Thymus (tissue), 11 donors: ENCODE results near the gene CACTIN. TPM values are rescaled to one million over a fixed set of nuclear protein-coding genes. Genes with fewer than 3 reads are reported as not detected.
"Not testable (repeated sequence)": the region's sequence is repeated elsewhere in the genome, so short reads cannot be mapped to it uniquely, and the experiment has no call there.

Experiments
- DNase-seq, 9 donors: peaks; one replicate each; pipeline ENCODE4 v3.0.0-alpha.2; 2013; ENCODE audit warnings: low spot score in 9 of 9, low read depth in 6 of 9, missing footprints in 1 of 9
- H3K27ac ChIP-seq, 2 donors: one replicate each; pipeline ENCODE4 v1.5.1; 2013; ENCODE audit warnings: control low read depth in 1 of 2, low read depth in 1 of 2, low read length in 1 of 2, mild to moderate bottlenecking in 1 of 2, moderate library complexity in 1 of 2
- H3K27me3 ChIP-seq, 2 donors: one replicate each; pipeline ENCODE4 v1.5.1; 2013; ENCODE audit warnings: low read length in 1 of 2; ENCODE audit not compliant: control insufficient read depth in 2 of 2, insufficient read depth in 1 of 2
- H3K36me3 ChIP-seq, 2 donors: one replicate each; pipeline ENCODE4 v1.5.1; 2013; ENCODE audit warnings: low read length in 1 of 2, mild to moderate bottlenecking in 1 of 2, moderate library complexity in 1 of 2; ENCODE audit not compliant: control insufficient read depth in 2 of 2, insufficient read depth in 2 of 2
- H3K4me1 ChIP-seq, 2 donors: one replicate each; pipeline ENCODE4 v1.5.1; 2013; ENCODE audit warnings: low read length in 2 of 2; ENCODE audit not compliant: control insufficient read depth in 2 of 2, insufficient read depth in 2 of 2
- H3K4me3 ChIP-seq, 2 donors: one replicate each; pipeline ENCODE4 v1.5.1; 2013; ENCODE audit warnings: low read length in 2 of 2, control low read depth in 1 of 2, mild to moderate bottlenecking in 1 of 2
- H3K9me3 ChIP-seq, 2 donors: one replicate each; pipeline ENCODE4 v1.5.1; 2013; ENCODE audit warnings: low read length in 1 of 2, mild to moderate bottlenecking in 1 of 2; ENCODE audit not compliant: control insufficient read depth in 2 of 2, insufficient read depth in 1 of 2
- WGBS: extraction: QIAGEN DNeasy Blood & Tissue Kit; methylation state at CpG from one replicate; pipeline ENCODE4 v1.1.7; 2013; 5-methylcytosine and 5-hydroxymethylcytosine counted together
- polyA plus RNA-seq: library from polyadenylated mRNA; stranded (reverse); fragments of 200-250 nt; gene quantifications from one replicate; pipeline ENCODE4 v1.2.3, GENCODE V29; 2013
- total RNA-seq: library from RNA; stranded (reverse); fragments of 120-200 nt; gene quantifications from one replicate; pipeline ENCODE4 v1.2.4, GENCODE V29; 2013
- donor health status: healthy.

Gene CACTIN
- total and polyA plus RNA-seq, 2 donors = 20.4 to 24.4 TPM

DNA sequence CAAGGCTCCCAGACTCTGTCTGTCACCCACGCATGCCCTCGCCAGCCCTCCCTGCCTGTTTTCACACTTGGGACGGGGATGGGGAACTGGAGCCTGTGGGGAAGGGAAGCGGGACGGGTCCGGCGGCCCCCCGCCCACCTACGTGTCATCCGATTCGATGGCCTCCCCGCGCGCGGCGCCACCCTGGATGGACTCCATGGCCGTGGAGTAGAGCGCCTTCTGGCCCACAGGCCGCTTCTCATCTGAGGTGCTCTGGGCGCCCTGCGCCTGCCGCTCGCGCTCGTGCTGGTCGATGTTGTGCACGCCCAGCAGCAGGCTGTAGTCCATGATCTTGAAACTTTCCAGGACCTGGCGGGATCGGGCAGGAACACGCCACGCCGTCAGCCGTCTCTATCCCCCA, 25.1 kb upstream of the CACTIN start:
- no peaks in the 10 kb centered on the region for H3K27me3 ChIP-seq
- 99% methylated on average over 33 of the region's 33 CpGs for WGBS
- H3K9me3 ChIP-seq = no peaks in the 10 kb centered on the region
- no peak overlapping the region for H3K27ac ChIP-seq
- H3K4me1 ChIP-seq = no peaks in the 10 kb centered on the region
- no peak for DNase-seq
- peaks cover 15 to 55% of the 10 kb centered on the region in 2 donors for H3K36me3 ChIP-seq
- H3K4me3 ChIP-seq = no peak overlapping the region

DNA sequence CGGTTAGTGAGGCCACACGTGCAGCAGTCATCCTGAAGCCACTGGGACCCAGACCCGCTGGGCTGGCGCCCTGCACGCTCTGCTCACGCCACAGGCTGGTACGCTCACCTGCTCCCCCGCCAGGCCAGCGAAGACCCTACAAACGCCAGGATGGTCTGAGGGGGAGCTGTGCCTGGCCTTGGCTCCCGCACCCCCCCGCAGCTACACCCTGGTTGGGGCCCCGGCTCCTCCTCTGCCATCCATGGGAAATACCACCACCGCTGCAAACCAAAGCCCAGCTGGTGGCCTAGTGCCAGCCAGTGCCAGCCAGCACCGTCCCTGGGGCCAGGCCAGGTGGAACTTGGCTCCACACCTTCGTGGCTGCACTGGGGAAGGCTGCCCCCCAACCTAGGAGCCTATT, 23.3 kb upstream of the CACTIN start:
- no peak overlapping the region for H3K27ac ChIP-seq
- no peak overlapping the region for H3K4me3 ChIP-seq
- no peaks in the 10 kb centered on the region for H3K27me3 ChIP-seq
- DNase-seq = no peak
- peaks cover 18 to 52% of the 10 kb centered on the region in 2 donors for H3K36me3 ChIP-seq
- no peaks in the 10 kb centered on the region for H3K9me3 ChIP-seq
- WGBS = 97% methylated on average over 16 of the region's 16 CpGs
- H3K4me1 ChIP-seq = no peaks in the 10 kb centered on the region

DNA sequence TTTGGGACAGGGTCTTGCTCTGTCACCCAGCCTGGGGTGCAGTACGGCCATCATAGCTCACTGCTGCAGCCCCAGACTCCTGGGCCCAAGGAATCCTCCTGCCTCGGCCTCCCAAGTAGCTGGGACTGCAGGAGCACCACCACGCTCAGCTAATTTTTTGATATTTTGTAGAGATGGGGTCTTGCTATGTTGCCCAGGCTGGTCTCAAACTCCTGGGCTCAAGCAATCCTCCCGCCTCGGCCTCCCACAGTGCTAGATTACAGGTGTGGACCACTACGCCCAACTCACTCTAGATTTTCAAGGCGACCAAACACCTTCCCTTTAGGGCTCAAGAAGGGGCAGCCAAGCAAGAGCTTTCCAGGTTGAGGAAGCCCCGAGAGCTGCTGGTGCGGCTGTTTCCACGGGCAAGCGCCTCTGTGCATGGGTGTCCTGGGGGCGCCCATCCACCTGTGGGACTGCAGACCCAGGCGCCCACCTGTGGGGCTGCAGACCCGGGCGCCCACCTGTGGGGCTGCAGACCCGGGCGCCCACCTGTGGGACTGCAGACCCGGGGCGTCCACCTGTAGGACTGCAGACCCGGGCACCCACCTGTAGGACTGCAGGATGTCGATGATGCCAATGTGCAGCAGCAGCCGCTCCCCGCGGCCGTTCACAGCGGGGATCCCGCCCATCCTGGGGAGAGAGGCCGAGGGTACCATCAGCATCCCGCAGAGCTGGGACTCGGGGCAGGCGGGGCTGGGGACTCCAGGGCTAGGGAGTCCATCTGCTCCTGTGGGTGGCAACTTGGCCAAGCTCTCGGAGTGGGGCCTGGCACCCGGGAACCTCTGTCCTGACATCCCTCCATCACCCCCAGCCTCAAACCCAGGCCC, 21.7 kb upstream of the CACTIN start:
- Histone ChIP-seq H3K27me3 (no peaks in the 10 kb centered on the region), H3K36me3 (peaks cover 18 to 57% of the 10 kb centered on the region in 2 donors), H3K4me1 (no peaks in the 10 kb centered on the region), H3K27ac (no peak overlapping the region), H3K9me3 (no peaks in the 10 kb centered on the region), H3K4me3 (no peak overlapping the region)
- 99% methylated on average over 33 of the region's 33 CpGs for WGBS
- DNase-seq = no peak

DNA sequence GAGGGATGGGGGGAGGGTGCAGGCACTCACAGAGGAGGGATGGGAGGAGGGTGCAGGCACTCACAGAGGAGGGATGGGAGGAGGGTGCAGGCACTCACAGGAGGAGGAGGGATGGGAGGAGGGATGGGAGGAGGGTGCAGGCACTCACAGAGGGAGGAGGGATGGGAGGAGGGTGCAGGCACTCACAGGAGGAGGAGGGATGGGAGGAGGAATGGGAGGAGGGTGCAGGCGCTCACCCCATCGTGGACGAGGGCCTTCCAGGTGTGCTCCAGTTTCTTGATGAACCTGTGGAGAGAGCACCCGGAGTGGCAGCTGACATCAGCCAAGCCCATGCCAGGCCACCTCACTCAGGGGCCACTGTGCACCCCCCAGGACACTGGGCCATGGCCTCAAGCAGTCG, 20.5 kb upstream of the CACTIN start:
- H3K27ac ChIP-seq, DNase-seq, H3K27me3 ChIP-seq, H3K9me3 ChIP-seq, H3K4me1 ChIP-seq, H3K4me3 ChIP-seq: not testable (repeated sequence)
- WGBS = 94% methylated on average over 5 of the region's 5 CpGs
- H3K36me3 ChIP-seq = peaks cover 21 to 50% of the 10 kb centered on the region in 2 donors

DNA sequence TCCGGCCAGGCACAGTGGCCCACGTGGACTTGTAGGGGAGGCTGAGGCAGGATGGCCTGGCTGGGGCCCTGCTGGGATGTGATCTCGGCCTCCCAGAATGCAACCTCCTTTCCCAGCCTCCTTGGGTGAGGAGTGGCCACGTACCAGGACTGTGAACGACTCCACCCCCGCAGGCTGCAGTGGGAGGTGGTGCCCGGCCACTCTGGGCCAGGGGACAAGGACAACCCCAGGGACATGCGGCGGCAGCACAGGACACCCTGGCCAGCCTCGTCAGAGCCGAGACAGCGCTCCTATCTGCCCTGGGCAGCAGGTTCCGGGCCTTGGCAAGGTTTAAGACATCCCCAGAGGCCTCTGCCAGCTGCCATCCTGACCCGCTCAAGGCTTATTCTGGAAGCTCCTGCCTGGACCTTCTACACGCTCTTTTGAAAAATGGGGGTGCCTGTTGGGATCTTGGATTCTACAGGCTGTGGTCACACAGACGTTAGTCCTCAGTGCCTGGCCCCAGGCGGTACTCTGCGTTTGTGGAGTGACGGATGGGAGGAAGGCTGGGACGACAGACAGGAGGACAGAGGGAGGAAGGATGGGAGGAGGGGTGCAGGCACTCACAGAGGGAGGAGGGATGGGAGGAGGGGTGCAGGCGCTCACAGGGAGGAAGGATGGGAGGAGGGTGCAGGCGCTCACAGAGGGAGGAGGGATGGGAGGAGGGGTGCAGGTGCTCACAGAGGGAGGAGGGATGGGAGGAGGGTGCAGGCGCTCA, 19.9 kb upstream of the CACTIN start:
- no peaks in the 10 kb centered on the region for H3K9me3 ChIP-seq
- H3K27ac ChIP-seq = no peak overlapping the region
- H3K27me3 ChIP-seq = no peaks in the 10 kb centered on the region
- no peaks in the 10 kb centered on the region for H3K4me1 ChIP-seq
- H3K36me3 ChIP-seq = peaks cover 21 to 45% of the 10 kb centered on the region in 2 donors
- 97% methylated on average over 23 of the region's 23 CpGs for WGBS
- DNase-seq = no peak
- H3K4me3 ChIP-seq = no peak overlapping the region

DNA sequence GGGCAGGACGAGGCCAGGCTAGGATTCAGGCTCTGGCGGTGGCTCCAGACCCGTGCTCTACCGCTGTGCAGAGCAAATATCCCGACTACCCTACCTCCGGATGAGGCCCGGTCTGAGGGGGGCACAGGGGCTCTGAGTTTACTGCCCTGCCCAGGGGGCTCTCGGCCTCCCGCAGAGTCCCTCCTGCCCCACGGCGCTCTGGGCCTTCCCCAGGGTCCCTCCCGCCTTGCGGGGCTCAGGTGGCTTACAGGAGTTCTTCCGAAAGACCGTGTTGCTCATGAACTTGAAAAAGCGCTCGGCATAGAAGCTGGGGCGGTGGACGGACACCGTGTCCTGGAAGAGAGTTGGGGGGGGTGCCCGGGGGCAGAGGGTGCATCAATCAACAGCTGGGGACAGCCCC, 19.1 kb upstream of the CACTIN start:
- no peak for DNase-seq
- H3K4me3 ChIP-seq = no peak overlapping the region
- 97% methylated on average over 21 of the region's 21 CpGs for WGBS
- H3K4me1 ChIP-seq = no peaks in the 10 kb centered on the region
- H3K27ac ChIP-seq = no peak overlapping the region
- no peaks in the 10 kb centered on the region for H3K27me3 ChIP-seq
- H3K36me3 ChIP-seq = peaks cover 21 to 42% of the 10 kb centered on the region in 2 donors
- H3K9me3 ChIP-seq = no peaks in the 10 kb centered on the region

DNA sequence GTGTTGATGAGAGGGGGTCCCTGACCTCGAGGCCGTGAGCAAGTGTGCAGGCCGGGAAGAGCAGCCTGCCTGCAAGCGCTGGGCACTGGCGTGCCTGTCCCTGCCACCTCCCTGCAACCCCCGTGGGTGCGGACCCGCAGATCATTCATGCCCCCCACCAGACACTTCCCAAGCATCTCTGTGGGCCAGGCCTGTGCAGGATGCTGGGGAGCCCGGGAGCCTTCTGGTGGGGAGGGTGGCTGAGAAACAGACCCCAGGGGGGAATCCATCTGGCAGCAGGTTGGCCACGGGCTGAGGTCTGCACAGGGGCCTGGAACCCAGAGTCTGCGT, 18.4 kb upstream of the CACTIN start:
- DNase-seq = no peak
- Histone ChIP-seq H3K4me3 (no peak overlapping the region), H3K9me3 (no peaks in the 10 kb centered on the region), H3K36me3 (peaks cover 21 to 41% of the 10 kb centered on the region in 2 donors), H3K27me3 (no peaks in the 10 kb centered on the region), H3K4me1 (no peaks in the 10 kb centered on the region), H3K27ac (no peak overlapping the region)
- 96% methylated on average over 11 of the region's 11 CpGs for WGBS

DNA sequence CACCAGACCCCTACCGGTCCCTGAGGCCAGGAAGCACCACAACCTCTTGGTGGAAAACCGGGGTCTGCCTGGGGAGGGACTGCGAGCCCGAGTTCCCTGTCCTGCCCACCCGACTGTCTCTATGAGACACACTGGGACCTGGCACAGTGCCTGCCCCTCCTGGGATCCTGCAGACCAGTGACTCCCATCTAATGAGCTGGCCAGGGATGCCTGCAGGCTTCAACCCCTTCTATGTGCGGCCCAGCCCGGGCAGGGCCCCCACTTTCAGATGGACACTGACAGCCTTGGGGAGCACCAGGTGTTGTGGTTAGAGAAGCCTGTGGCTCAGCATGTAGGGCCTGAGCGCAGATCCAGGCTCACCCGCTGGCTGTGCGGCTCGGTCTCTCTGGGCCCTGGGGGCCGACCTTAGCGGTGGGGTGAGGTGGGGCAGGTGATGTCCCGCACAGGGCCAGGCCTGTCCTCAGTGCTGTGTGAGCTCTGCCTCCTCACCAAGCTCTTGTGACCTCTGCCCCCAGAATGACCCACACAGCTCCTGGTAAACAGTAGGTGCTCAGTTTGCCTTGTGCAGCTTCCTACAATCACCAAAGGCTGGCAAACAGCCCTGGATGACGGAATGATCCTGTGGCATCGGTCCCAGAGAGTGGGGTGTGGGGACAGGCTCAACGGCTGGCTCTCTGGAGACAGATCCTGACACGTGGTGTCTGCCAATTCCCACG, 17.9 kb upstream of the CACTIN start:
- no peak for DNase-seq

More for the DNA sequence above, 17.9 kb upstream of the CACTIN start:
- H3K4me3 ChIP-seq = no peak overlapping the region
- peaks cover 24 to 41% of the 10 kb centered on the region in 2 donors for H3K36me3 ChIP-seq
- no peak overlapping the region for H3K27ac ChIP-seq
- H3K27me3 ChIP-seq = no peaks in the 10 kb centered on the region
- 95% methylated on average over 19 of the region's 19 CpGs for WGBS
- no peaks in the 10 kb centered on the region for H3K4me1 ChIP-seq
- no peaks in the 10 kb centered on the region for H3K9me3 ChIP-seq
